T47D (cell line): Measurements from ENCODE around the gene KITLG.
A peak's percentile ranks its signal among the peaks of the same experiment; 100 is the strongest.

ENCODE experiments used
- DNase-seq, 2 experiments: peaks; one replicate each; pipeline versions ENCODE4 v3.0.0 to v3.0.0-alpha.2; 2011 to 2012; ENCODE audit warnings: low read depth in 1 of 2, low spot score in 1 of 2
- JUND ChIP-seq: IDR thresholded peaks from 2 replicates; pipeline ENCODE4 v1.6.1; 2012; ENCODE audit warnings: low read depth
- in situ Hi-C: cut with HindIII; loops from 2 replicates; pipeline ENCODE4 v1.10.0; 2016; ENCODE audit warnings: low sequenced_read_pairs, low pct_unique_long_range_greater_than_20kb

Gene KITLG

GRCh38 chr12:88595697-88596096 is 15.4 kb upstream of the KITLG start:
- in situ Hi-C loops, result no loop called here
- DNase-seq, result no peak
- no peak for TF ChIP-seq JUND

- TF ChIP-seq JUND, result no peak
Measured at GRCh38 chr12:88594780-88595179, 14.5 kb upstream of the KITLG start.

GRCh38 chr12:88591343-88591742 is 11.1 kb upstream of the KITLG start:
- no peak for TF ChIP-seq JUND
- no peak for DNase-seq
- in situ Hi-C loops, result no loop called here

More at GRCh38 chr12:88594780-88595179, 14.5 kb upstream of the KITLG start:
- DNase-seq, result no peak
- in situ Hi-C loops, result no loop called here

GRCh38 chr12:88590851-88591250 is 10.6 kb upstream of the KITLG start:
- in situ Hi-C loops, result no loop called here
- DNase-seq, result no peak
- TF ChIP-seq JUND, result no peak

GRCh38 chr12:88585077-88585476 is 4.8 kb upstream of the KITLG start:
- DNase-seq, result no peak
- no peak for TF ChIP-seq JUND
- in situ Hi-C loops, result no loop called here

GRCh38 chr12:88579601-88580050 is 645 bp downstream of the KITLG start:
- TF ChIP-seq JUND, result no peak
- peak; percentile 56 to 61 for DNase-seq
- in situ Hi-C loops, result no loop called here

- no peak for TF ChIP-seq JUND
- DNase-seq, result no peak
- in situ Hi-C loops, result no loop called here
Measured at GRCh38 chr12:88579161-88579517, 1.1 kb downstream of the KITLG start.

GRCh38 chr12:88578276-88579160 is 1.8 kb downstream of the KITLG start:
- no peak for TF ChIP-seq JUND
- in situ Hi-C loops, result no loop called here
- peak; percentile 21 to 33 for DNase-seq

GRCh38 chr12:88577537-88577936 is 2.7 kb downstream of the KITLG start:
- no peak for TF ChIP-seq JUND
- DNase-seq, result peak in 1 of 2 experiments; percentile 68
- in situ Hi-C loops, result no loop called here

- no peak for TF ChIP-seq JUND
- in situ Hi-C loops, result no loop called here
Measured at GRCh38 chr12:88576866-88577265, 3.4 kb downstream of the KITLG start.

GRCh38 chr12:88575361-88575970 is 4.8 kb downstream of the KITLG start:
- TF ChIP-seq JUND, result no peak
- in situ Hi-C loops, result no loop called here
- no peak for DNase-seq

More at GRCh38 chr12:88576866-88577265, 3.4 kb downstream of the KITLG start:
- DNase-seq, result no peak

- DNase-seq, result no peak
- in situ Hi-C loops, result no loop called here
- no peak for TF ChIP-seq JUND
Measured at GRCh38 chr12:88574278-88574677, 6.0 kb downstream of the KITLG start.

GRCh38 chr12:88573583-88573982 is 6.7 kb downstream of the KITLG start:
- no peak for TF ChIP-seq JUND
- DNase-seq, result no peak
- in situ Hi-C loops, result no loop called here
